Left ventricle myocardium superior (tissue), 1 donor: ENCODE data around the gene STK11. TPM values are rescaled to one million over a fixed set of nuclear protein-coding genes. Genes with fewer than 3 reads are reported as not detected.

Experiments
- ATAC-seq: fragments of 200-7000 bp; cut with Tn5 transposase; one replicate; pipeline ENCODE4 v1.9.1; 2020; ENCODE audit warnings: mild to moderate bottlenecking, moderate library complexity
- DNase-seq: peaks from one replicate; pipeline ENCODE4 v3.0.0-alpha.2; 2020
- intact Hi-C: fragments of 100-400 bp; cut with micrococcal nuclease; formaldehyde crosslinking; loops from one replicate; pipeline ENCODE4 v1.11.0; 2022
- total RNA-seq: library from RNA; stranded (reverse); fragmentation: NEBNext Ultra II Directional; extraction: Animal tissue kit (Norgen Biotek cat#: 25700); gene quantifications from one replicate; pipeline ENCODE4 v1.2.1, GENCODE V29; 2021
- donor health status: DM: no; HTN: yes; CAD: no; lungs with severe emphysema.

Gene STK11
- total RNA-seq, 1 donor from 2014 or later = 66.2 TPM

DNA sequence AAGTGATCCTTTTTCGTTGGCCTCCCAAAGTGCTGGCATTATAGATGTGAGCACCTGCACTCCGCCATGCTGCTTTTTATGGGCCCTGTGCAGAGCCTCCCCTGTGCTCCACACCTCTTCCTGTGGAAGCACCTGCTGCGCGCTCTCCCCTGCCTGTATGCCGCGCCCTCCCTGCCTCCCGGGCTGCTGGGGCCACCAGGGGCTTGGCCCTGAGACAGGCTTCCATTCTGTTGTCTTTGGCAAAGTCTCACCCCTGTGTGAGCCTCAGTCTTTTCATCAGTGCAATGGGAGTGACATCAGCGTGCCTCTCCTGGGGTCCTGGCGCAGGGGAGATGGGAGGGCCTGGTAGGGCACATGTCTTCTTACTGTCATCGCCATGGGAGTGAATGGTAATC, 71.0 kb downstream of the STK11 start:
- ATAC-seq (no peak), DNase-seq (no peak)
- intact Hi-C loops = no loop called here

DNA sequence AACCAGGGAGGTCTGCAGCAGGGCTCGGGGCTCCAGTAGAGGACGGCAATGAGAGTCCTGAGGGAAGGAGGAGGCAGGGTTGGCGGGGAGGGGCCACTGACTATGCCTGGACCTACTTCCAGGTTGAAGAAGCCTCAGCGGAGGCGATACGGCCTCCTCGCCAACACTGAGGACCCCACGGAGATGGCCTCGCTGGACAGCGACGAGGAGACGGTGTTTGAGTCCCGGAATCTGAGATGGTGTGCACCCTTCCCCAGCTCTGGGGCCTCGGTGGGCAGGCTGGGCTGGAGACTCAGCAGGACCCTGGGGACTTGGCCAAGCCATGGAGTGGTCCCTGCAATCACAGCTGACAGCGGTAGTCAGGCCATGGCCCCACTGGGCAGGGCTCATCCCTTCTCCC, 71.5 kb downstream of the STK11 start:
- no peak for DNase-seq
- ATAC-seq = no peak
- intact Hi-C loops = no loop called here

Other genes starting within 250 kb of the STK11 start
- 20.4 TPM for gene WDR18, start 221.4 kb upstream of the STK11 start, total RNA-seq
- gene GRIN3B, start 205.4 kb upstream of the STK11 start, total RNA-seq = not detected
- gene TMEM259, start 184.7 kb upstream of the STK11 start, total RNA-seq = 122 TPM
- not detected for gene RNU6-2, start 184.3 kb upstream of the STK11 start, total RNA-seq
- 94.0 TPM for gene CNN2, start 179.2 kb upstream of the STK11 start, total RNA-seq
- 9.4 TPM for gene ABCA7, start 165.7 kb upstream of the STK11 start, total RNA-seq
- gene ARHGAP45, start 138.6 kb upstream of the STK11 start, total RNA-seq = 6.0 TPM
- 148 TPM for gene POLR2E, start 110.4 kb upstream of the STK11 start, total RNA-seq
- gene GPX4, start 101.8 kb upstream of the STK11 start, total RNA-seq = 337 TPM
- gene SBNO2, start 31.5 kb upstream of the STK11 start, total RNA-seq = 18.7 TPM
- 1.2 TPM for gene CBARP, start 32.2 kb downstream of the STK11 start, total RNA-seq
- gene ATP5F1D, start 36.0 kb downstream of the STK11 start, total RNA-seq = 686 TPM
- 59.7 TPM for gene MIDN, start 42.8 kb downstream of the STK11 start, total RNA-seq
- 248 TPM for gene CIRBP, start 63.6 kb downstream of the STK11 start, total RNA-seq
- gene FAM174C, start 69.8 kb downstream of the STK11 start, total RNA-seq = 13.1 TPM
- gene EFNA2, start 80.1 kb downstream of the STK11 start, total RNA-seq = not detected
- 461 TPM for gene NDUFS7, start 178.1 kb downstream of the STK11 start, total RNA-seq
- gene GAMT, start 195.8 kb downstream of the STK11 start, total RNA-seq = 92.5 TPM
- gene DAZAP1, start 201.8 kb downstream of the STK11 start, total RNA-seq = 96.7 TPM
- 625 TPM for gene RPS15, start 232.6 kb downstream of the STK11 start, total RNA-seq
- 0.17 TPM for gene APC2, start 244.3 kb downstream of the STK11 start, total RNA-seq